HG03159 (cell line): Measurements from ENCODE around the gene MAD1L1.

Experiments used
- ATAC-seq: cut with Tn5 transposase; IDR thresholded peaks from one replicate; pipeline ENCODE4 v1.9.1; 2021; ENCODE audit warnings: mild to moderate bottlenecking, moderate library complexity; ENCODE audit not compliant: unreplicated experiment

Gene MAD1L1

DNA sequence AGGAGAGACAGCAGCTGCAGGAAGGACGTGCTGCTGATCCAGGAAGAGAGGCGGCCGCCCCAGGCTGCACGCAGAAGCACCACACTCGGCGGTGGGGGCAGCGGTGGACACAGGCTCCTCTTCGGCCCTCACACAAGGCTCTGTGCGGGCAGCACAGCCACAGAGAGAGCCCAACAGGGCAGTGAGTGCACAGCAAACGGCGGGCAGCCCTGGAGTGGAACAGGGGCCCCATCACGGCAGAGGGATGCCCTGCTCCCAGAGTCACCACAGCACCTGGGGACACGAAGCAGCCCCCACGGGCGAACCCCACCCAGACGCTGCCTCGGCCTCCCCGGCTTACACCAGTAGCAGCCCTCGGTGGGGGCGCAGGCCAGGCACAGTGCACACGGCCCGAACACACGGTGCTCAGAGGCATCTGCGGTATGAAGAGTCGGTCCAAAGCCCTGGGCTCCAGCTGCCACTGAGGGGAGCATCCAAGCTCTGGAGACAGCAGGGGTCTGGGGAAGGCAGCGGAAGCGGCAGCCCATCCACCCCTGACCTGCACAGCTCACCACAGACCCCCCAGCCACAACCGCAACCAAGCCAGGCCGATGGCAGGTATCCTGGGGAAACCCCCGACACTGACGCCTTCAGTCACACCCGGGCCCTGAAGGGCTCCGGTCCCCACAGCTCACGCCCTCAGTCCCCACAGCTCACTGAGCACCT is 26.1 kb upstream of the MAD1L1 start:
- peak; percentile 55 for ATAC-seq

DNA sequence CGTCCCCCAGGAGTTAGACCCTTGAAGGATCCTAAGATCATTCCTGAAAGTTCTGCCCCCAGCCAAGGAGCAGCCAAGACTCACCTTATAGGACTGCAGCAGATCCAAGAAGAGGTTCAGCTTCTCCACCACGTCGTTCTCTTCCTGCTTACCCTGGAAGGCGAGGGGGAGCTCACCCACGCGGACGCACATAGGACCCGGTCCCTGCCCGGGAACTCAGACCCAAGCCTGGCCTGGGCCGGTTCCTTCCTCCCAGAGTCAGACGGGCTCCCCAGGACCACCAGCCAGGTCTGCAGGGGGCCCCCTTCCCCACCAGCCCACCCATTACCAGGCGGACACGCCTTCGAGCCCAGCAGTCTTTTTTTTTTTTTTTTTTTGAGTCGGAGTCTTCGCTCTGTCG is 24.9 kb upstream of the MAD1L1 start:
- ATAC-seq, result no peak

DNA sequence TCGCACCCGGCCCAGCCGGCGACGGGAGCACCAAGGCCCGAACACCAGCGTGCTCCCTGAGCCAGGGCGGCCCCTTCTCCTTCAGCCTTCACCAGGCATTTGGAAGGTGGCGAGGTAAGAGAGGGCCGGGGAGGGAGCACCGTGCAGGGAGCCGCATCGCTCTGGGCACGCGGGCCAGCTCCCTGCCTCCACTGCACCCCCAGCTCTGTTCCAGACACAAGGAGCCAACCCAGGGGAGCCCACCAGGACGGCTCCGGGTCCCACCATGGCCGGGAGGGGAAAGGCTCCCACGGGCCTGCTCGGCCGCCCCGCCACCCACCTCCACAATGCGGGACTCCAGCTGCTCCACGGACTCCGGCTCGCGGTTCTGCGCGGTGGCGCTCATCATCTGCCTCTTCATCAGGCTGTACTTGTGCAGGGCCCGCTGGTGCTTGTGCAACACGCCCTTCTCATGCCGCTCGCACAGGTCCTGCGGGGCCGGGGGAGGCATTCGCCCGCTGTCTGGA is 24.4 kb upstream of the MAD1L1 start:
- no peak for ATAC-seq

DNA sequence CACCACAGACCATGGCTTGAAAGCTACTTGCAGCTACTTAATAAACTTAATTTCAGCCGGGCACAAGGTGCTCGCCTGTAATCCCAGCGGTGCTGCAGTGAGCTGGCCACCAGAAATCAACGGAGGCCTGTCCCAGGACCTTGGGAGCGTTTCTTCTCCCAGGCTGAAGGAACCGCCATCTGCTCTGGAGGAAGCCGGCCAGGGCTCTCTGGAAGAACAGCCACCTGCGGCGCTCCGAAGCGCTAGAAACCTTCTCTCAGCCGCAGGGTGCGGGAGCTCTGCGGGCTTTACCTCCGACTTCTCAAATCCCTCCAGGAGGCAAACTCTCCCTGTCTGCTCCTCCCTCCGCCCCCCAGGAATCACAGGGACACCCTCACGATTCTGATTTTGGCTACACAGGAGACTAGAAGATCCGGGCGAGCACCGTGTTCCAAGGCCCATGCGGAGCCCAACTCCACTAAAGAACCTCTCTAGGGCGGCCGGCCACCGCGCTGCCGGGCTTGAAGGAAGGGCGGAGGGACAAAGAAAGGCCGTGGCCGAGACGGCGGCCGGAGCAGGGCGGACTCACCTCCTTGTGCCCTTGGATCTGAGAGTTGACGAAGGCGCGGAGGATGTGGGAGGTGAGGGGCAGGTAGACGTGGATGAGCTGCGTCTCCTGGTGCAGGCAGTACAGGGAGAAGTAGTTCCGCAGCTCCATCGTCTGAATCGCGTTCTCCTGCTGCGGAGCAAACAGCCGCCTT is 23.7 kb upstream of the MAD1L1 start:
- ATAC-seq, result no peak

DNA sequence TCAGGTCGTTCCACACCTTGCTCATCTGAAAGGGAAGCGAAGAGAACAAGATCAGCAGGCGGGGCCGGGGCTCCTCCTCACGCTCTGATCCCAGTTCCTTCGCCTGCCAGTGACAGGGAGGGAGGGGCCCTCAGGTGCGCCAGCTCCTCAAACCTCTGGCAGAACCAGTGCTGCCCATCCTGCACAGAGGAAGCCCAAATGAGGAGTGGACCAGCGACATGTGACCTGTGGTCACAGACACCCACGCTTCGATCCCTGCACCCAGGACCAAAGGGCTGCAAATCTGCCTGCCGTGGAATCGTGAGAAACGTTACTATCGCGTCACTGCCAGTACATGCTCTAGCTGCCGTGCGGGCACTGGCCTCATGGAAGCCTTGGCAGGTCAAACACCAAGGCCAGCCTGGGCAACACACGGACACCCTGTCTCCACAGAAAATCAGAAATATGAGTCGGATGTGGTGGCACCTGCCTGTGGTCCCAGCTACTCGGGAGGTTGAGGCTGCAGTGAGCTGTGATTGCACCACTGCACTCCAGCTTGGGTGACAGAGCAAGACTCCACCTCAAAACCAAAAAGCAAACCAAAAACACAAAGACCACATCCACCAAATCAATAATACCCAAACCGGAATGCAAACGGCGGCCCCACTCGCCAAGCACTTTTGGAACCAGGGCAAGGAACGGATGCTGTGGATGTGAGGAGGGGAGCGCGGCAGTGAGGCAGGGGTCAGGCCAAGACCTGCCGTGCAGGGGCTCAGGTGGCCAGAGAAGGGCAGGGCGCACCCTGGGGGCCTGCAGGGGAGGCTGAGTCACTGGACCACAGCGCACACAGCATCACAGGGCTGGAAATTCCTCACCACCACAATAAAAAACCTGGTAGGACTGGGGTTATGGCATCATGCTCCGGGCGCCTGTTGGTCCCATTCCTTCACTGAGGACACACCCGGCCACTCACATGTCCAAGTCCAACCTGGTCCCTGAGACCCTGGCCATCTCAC is 22.7 kb upstream of the MAD1L1 start:
- ATAC-seq, result no peak

DNA sequence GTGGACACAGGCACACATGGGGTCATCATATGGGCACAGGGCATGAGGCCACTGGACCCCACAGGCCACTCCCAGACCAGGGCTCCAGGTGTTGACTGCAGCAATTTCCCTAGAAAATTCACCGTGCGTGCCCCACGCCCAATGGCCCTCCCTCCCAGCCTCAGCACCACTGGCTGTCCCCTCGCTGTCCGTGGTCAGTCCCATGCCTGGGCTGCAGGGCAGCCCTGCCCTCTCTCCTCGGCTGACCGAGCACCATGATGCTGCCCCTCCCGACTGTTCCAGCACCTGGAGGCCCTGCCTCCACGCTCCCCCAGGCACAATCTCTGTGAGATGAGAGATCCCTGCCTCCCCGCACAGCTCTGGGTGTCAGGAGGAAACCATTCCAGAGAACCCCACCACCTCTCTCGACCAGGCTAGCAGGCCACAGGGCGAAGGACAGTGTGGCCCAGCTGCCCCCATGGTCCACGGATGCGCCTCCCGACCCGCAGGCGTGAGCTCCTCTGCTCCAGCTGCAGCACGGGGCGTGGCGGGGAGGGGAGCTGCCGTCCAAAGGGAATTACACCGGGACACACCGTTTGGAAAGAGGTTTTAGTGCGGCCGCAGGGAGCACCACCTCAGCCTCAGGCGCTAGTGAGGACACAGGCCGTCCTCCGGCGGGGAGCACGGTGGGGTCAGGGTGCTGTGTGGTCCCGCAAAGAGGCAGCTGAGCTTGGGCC is 21.8 kb upstream of the MAD1L1 start:
- no peak for ATAC-seq

DNA sequence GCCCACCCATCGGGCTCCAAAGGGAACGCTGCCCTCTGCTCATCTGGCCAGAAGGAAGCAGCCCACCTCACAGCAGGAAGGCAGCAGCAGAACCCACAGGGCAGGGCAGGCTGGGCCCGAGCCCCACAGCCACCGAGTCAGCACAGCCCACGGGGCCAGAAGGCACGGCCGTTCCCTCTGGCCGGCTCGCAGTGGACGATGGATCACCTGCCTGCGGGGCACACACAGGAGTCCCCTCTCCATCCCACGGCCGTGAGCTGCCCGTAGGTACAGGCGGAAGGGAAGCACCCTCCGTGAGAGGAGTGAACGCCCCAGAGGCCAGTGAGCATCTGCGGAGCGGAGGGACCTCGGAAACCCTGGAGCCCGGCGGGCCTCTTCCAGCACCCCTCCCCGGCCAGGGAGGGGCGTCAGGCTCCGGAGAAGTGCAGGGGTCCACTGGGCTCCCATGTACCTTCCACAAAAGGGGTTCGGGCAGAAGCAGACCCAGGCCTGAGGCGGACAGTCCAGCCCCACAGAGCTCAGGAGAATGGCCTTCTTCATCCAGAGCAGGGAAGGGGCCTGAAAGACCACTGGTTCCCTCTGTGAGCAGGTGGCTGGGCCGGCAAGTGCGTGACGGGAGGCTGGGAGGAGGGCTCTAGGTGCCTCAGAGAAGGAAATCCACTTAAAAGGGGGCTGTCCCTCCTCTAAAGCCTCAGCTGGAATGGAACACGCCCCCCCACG is 20.9 kb upstream of the MAD1L1 start:
- ATAC-seq, result no peak

DNA sequence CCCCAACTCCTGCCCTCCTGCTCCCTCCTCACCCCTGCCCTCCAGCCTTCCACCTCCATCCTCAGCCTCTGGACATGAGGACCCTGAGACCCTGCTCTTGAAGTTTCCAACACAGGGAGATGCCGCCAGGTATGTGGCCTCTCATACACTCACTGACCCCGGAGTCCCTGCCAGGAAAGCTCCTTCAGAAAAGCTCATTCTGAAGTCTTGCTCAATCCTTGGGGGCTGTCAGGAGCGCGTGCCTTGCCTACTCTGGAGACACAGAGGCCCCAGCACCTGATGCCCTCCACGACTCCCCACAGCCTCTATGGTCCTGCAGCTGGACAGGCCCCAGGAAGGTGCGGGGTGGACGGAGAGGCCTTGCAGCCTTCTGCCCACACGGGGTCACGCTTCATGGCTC is 20.3 kb upstream of the MAD1L1 start:
- ATAC-seq, result no peak

DNA sequence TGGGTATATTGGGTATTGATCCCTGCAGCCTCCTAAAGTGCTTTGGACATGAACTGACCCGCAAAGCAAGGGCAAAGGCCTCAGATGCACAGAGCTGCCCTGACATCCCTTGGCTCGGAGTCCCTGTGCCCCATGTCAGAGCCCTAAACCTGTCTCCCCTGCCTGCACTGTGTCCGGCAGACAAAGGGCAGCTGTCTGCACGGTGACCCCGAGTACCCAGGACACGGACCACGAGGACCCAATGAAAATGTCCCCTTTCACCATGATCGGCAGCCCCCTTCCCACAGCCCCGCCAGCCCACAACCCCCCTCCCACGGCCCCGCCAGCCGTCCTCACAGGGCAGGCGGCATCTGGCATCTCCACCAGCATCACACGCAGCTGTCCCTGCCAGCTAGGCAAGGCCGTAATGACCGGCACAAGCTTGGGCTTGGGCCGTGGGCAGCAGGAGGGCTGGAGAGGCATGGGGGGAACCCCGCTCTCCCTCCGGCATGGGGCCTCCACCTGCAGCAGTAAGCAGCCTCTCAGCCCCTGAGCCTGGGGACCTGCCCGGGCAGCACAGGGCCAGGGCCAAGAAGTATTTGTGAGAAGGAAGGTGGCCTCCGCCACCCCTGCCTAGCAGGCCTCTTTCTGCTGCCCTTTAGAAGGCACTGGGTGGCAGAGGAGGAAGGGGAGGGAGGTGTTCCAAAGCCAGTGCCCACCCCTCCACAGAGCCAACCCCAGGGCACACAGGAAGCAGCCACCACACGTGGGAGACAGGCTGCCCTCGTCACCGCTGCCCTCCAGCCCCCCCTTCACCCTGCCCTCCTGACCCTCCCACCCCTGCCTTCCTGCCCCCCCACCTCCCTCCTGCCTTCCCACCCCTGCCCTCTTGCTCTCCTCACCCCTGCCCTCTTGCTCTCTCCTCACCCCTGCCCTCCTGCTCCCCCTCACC is 19.4 kb upstream of the MAD1L1 start:
- no peak for ATAC-seq

DNA sequence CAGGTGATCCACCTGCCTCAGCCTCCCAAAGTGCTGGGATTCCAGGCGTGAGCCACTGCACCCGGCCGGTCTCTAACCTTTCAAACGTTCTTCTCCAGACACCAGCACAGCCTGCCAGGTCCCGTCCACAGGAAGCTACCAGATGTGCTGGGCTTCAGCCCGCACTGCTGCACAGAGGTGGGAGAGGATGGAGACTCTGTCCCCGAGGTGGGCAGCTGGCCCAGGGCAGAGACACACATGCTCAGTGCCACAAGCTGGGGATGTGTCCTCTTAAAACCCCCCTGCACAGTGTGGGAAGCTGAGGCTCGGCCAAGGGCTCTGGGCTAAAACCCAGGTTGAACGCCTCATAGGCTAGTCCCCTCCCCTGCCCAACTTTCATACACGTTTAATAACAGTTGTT is 18.6 kb upstream of the MAD1L1 start:
- ATAC-seq, result no peak

DNA sequence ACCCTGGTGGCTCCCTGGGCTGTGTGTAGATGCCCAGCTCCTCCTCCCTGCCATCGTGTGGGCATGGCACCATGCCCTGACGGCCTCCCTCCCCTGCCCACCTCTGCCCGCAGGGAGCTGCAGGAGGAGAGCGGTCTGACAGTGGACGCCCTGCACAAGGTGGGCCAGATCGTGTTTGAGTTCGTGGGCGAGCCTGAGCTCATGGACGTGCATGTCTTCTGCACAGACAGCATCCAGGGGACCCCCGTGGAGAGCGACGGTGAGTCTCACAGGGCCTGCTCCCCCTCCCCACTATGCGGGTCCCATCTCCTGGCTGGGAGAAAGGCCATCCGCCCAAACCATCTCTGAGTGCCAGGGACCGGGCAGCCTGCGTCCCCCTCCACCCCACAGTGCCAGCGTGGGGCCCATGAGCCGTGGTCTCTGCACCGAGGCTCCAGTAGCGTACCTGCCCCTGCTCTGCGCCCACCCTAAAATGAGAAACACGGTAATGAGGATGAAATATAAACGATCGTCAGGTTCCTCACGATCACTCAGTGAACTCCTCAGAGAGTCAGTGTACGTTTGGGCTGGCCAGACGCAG is 17.1 kb upstream of the MAD1L1 start:
- no peak for ATAC-seq

DNA sequence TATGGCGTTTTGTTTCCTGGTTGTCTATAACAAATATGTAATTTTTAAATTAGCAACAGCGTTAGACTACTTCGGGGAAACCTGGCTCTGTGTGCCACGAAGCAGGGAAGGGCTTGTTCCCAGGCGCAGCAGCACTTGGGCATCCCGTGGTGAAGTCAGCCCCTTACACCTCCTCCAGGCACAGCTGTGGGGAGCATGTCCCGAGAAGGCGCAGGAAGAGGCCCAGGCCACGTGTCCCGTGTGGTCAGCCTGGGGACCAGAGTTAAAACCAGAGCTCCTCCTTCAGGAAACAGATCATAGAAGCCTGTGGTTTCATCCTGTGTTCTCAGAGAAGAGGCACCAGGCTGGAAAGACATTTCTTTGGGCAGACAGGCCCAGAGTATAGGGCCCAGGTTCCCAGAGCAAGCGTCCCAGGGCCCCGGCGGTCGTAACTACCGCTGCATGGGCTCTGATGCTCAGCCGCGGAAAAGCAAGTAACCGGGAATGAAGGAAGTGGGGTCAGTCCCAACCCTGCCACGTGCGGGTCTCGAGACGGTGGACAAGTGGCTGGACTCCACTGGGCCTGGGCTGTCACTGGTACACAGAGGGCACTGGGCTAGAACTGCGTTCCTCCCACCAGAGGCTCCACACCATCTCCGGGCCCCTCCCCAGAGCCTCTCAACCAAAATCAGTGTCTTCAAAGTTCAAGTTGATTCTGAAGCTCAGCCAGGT is 16.4 kb upstream of the MAD1L1 start:
- no peak for ATAC-seq

DNA sequence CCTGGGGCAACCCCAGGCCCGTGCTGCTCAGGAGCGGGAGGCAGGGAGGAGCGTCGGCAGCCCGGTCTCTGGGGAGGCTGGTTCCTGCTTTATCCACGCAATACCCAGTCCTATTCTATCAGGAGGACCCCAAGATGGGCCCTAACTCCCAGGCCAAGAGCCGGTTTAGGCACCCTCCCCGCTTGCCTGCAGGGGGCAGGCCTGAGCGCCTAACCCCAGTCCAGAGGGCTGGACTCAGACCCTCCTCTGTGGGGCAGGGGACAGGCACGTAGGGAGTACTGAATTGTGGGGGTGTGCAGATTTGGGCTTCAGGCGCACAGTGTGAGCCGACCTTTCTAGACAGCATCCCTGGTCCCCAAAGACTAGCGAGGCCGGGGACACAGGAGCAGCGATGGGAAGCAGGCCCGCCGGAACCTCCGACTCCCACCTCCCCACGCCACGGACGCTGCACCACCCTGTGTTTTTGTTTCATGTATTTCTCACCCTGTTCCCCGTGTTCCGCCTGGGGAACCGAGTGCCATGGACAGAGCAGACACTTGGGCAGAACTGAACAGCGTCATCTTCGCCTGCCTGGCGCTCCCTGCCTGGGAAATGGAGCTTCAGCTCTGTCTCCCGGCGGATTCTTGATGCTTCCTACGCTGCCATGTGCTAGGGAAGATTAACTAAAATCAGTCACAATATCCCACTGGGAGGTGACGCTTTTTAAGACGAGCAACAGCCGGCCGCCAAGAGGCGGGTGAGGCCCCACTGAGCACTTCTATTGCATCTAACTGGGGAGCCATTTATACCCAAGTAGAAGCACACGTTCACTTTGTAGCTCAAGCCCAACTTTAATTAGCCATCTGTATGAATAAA is 14.6 kb upstream of the MAD1L1 start:
- no peak for ATAC-seq

DNA sequence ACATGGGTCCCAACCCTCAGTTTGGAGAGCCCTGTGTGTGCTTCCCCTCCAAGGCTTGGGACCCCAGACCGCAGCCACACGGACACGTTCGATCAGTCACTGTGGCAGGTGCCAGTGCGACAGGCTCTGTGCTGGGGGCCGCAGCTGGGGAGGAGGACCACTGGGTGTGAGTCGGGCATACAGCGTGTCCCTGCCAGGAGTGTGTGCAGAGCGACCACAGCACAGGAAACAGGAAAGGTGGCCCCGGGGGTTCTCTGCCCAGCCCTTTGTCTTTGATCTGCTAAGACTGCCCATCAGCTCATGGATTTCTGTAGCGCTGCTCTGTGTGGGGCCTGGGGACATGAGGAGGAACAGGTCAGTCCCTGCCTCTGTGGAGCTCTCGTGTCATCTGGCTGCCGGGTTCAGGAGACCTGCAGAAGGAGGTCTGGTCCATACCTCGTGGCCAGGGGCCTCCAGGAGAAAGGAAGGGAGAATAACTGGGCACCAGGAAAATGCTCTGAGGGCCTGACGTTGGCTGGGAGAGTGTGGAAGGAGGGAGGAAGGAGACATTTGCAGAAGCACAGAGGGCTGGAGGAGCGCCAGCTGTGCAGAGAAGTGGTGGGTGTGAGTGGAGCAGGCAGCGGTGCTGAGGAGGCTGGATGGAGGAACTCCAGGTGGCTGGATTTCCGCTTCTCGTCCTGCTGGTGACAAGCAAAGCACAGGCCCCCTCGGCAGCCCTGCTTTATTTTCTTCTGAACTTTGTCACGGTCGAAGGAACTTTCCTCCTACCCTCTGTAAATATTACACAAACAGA is 13.3 kb upstream of the MAD1L1 start:
- no peak for ATAC-seq

DNA sequence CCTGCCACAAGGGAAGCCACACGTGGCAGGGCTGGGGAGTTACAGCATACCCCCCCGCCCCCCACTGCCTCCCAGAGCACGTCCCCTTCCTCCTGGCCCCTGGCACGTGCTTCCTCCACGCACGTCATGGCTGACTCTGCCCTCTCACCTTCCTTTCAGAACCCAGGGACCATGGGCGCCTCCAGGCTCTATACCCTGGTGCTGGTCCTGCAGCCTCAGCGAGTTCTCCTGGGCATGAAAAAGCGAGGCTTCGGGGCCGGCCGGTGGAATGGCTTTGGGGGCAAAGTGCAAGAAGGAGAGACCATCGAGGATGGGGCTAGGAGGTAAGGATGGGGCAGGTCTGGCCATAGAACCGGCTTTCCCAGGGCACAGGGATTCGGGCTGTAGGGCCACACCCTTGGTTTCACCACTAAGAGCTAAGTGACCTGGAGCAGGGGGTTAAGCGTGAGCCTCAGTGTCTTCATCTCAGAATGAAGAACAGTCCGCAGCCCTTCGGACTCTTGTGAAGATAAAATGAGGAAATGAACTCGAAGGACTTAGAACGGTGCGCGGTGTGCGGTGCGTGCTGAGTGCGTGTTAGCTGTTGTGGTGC is 11.8 kb upstream of the MAD1L1 start:
- no peak for ATAC-seq

DNA sequence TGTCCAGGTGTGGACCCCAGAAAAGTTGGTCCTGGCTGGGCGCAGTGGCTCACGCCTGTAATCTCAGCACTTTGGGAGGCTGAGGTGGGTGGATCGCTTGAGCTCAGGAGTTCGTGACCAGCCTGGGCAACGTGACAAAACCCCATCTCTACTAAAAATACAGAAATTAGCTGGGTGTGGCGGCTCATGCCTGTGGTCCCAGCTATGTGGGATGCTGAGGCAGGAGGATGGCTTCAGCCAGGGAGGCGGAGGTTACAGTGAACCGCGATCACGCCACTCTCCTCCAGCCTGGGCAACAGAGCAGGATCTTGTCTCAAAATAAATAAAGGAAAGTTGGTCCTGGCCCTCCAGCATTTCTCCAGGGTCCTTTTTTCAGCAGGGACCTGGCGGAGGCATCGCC is 10.7 kb upstream of the MAD1L1 start:
- ATAC-seq, result no peak
